Fibroblast of the aortic adventitia (primary cell): ENCODE measurements around the gene TMEM132D. TPM values are rescaled to one million over a fixed set of nuclear protein-coding genes. Genes with fewer than 3 reads are reported as not detected.

Source experiments
- DNase-seq: peaks from one replicate; pipeline ENCODE4 v3.0.0-alpha.2; 2010; ENCODE audit warnings: low read depth
- H3K4me3 ChIP-seq: 2 replicates; pipeline ENCODE4 v1.5.1; 2011; ENCODE audit warnings: low read depth, mild to moderate bottlenecking, control low read depth, low read length, moderate library complexity
- CTCF ChIP-seq: IDR thresholded peaks from 2 replicates; pipeline ENCODE4 v1.5.1; 2011; ENCODE audit warnings: mild to moderate bottlenecking, low read length, control low read depth, inconsistent platforms; ENCODE audit not compliant: insufficient read depth
- total RNA-seq: library from RNA; depleted of rRNA; stranded (reverse); fragments of >200 nt; gene quantifications from 2 replicates; pipeline ENCODE4 v1.2.3, GENCODE V29; 2012; ENCODE audit warnings: low replicate concordance

Gene TMEM132D
- total RNA-seq, 1 donor = not detected

- TF ChIP-seq CTCF = no peak
- DNase-seq = no peak
- no peak overlapping the region for H3K4me3 ChIP-seq
Observed at GRCh38 chr12:129163461-129163860, 740.4 kb downstream of the TMEM132D start.

DNA sequence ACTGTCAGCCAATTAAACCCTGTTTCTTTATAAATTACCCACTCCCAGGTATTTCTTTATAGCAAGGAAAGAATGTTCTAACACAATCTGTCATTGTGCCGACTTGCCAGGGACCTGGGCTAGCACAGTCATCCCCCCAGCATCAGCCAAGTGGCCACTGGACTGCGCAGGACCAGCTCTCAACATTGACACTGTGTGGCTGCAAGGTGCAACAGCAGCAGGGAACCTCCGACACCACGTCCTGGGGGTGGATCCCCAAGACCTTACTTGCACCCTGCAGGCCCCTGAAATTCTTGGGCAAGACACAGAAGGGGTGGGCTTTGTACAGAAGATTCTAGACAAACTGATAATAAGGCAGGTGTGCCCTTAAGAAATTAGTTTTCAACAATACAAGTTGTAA, 741.0 kb downstream of the TMEM132D start:
- no peak overlapping the region for H3K4me3 ChIP-seq
- DNase-seq = no peak
- TF ChIP-seq CTCF = no peak

GRCh38 chr12:129161511-129161910, 742.3 kb downstream of the TMEM132D start:
- DNase-seq = no peak
- H3K4me3 ChIP-seq = no peak overlapping the region
- no peak for TF ChIP-seq CTCF

DNA sequence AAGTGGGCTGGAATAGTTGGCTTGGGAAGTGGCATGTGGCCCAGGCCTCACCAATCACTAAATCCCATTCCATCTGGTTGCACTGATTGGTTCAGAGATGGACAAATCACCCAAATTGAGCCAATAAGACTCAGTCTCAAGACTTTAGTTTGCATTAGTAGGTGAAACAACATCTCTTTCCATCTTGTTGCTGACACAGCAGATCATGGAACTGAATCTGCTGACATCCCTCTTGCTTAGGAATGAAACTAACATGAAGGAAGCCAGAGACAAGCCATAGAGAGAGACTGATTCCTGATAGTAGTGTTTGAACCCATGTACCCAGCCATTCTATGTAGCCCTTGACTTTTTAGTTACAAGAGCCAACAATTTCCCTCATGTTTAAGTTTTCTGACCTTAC, 743.5 kb downstream of the TMEM132D start:
- no peak for DNase-seq
- no peak for TF ChIP-seq CTCF
- H3K4me3 ChIP-seq = no peak overlapping the region

GRCh38 chr12:129152351-129153104, 751.3 kb downstream of the TMEM132D start:
- no peak for DNase-seq
- no peak overlapping the region for H3K4me3 ChIP-seq
- no peak for TF ChIP-seq CTCF

DNA sequence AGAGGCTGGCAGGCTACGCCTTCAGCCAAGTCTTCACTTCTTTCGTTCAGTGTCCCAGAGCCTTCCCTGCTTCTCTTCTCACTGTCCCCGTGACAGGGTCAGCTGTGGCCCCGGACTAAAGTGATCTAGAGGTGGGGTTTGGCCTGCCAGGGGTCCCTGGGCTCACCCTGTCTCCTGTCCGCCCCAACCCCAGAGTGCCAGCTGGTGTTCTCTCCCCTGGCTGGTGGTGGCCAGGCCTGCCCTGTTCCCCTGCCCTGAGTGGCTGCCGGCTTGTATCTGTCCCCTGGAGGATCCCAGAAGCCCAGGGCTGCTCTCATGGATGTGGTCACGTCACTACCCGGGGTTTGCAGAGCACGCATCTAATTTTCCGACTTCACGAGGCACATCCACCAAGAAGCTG, 753.1 kb downstream of the TMEM132D start:
- TF ChIP-seq CTCF = no peak
- no peak for DNase-seq
- no peak overlapping the region for H3K4me3 ChIP-seq

DNA sequence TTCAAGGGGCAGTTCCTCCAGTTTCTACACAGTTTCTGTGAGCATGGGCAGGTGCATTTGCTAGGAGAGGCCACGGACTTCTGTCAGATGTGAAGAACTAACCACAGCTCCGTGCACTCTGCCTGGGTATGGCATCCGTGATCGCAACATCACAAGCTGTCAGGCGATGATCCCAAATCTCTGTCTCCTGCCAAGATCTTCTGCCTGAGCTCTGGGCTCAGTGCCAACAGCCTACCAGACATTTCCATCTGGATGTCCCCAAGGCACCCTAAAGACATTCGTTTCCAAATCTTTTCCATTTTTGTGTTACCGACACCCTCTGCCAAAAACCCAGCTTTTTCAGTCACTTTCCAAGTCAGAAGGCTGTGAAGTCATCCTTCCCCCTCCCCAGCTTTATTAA, 758.4 kb downstream of the TMEM132D start:
- TF ChIP-seq CTCF = no peak
- no peak for DNase-seq
- H3K4me3 ChIP-seq = no peak overlapping the region
